Central memory CD4-positive, alpha-beta T cell (primary cell): ENCODE measurements around the gene ACSBG1.
"Not testable (repeated sequence)": the region's sequence is repeated elsewhere in the genome, so short reads cannot be mapped to it uniquely, and the experiment has no call there.

Experiments
- DNase-seq: peaks from one replicate; pipeline ENCODE4 v3.0.0; 2022

Gene ACSBG1

GRCh38 chr15:78162038-78162437 is 72.3 kb downstream of the ACSBG1 start:
- peak; percentile 33 for DNase-seq

GRCh38 chr15:78159395-78159794 is 75.0 kb downstream of the ACSBG1 start:
- DNase-seq: no peak

- DNase-seq: no peak
Measured at GRCh38 chr15:78157203-78157602, 77.2 kb downstream of the ACSBG1 start.

GRCh38 chr15:78156653-78157052 is 77.7 kb downstream of the ACSBG1 start:
- no peak for DNase-seq

GRCh38 chr15:78155355-78155939 is 78.9 kb downstream of the ACSBG1 start:
- no peak for DNase-seq

- DNase-seq: no peak
Measured at GRCh38 chr15:78154955-78155354, 79.4 kb downstream of the ACSBG1 start.

- not testable (repeated sequence) for DNase-seq
Measured at GRCh38 chr15:78151075-78151474, 83.3 kb downstream of the ACSBG1 start.

GRCh38 chr15:78149805-78150751 is 84.3 kb downstream of the ACSBG1 start:
- no peak for DNase-seq

- DNase-seq: peak; percentile 98
Measured at GRCh38 chr15:78149068-78149804, 85.1 kb downstream of the ACSBG1 start, which contains the start of gene IDH3A. IDH3A (plus strand) TSS chr15:78149362; CDS start chr15:78149404, 42 bp downstream.

GRCh38 chr15:78148392-78149067 is 85.8 kb downstream of the ACSBG1 start:
- DNase-seq: no peak

GRCh38 chr15:78147566-78147965 is 86.8 kb downstream of the ACSBG1 start:
- no peak for DNase-seq

- DNase-seq: no peak
Measured at GRCh38 chr15:78146425-78147154, 87.8 kb downstream of the ACSBG1 start.

- no peak for DNase-seq
Measured at GRCh38 chr15:78142332-78142731, 92.0 kb downstream of the ACSBG1 start.

- no peak for DNase-seq
Measured at GRCh38 chr15:78140292-78140691, 94.1 kb downstream of the ACSBG1 start.

- DNase-seq: no peak
Measured at GRCh38 chr15:78139578-78139977, 94.8 kb downstream of the ACSBG1 start.

GRCh38 chr15:78133801-78134200 is 100.6 kb downstream of the ACSBG1 start:
- DNase-seq: no peak

- peak; percentile 73 for DNase-seq
Measured at GRCh38 chr15:78131295-78132061, 102.9 kb downstream of the ACSBG1 start, which contains the start of gene CIB2. CIB2 (minus strand) TSS chr15:78131445; CDS start chr15:78131215, 230 bp downstream.

GRCh38 chr15:78130466-78131294 is 103.7 kb downstream of the ACSBG1 start:
- DNase-seq: no peak

GRCh38 chr15:78129751-78130287 is 104.5 kb downstream of the ACSBG1 start:
- DNase-seq: no peak
